Smooth muscle cell of the coronary artery (primary cell): ENCODE results near the gene TBC1D4. TPM values are rescaled to one million over a fixed set of nuclear protein-coding genes. Genes with fewer than 3 reads are reported as not detected.

ENCODE experiments used
- total RNA-seq: library from RNA; depleted of rRNA; stranded (reverse); fragments of >200 nt; gene quantifications from 2 replicates; pipeline ENCODE4 v1.2.3, GENCODE V29; 2014; ENCODE audit warnings: low replicate concordance

The TBC1D4 gene, protein sequence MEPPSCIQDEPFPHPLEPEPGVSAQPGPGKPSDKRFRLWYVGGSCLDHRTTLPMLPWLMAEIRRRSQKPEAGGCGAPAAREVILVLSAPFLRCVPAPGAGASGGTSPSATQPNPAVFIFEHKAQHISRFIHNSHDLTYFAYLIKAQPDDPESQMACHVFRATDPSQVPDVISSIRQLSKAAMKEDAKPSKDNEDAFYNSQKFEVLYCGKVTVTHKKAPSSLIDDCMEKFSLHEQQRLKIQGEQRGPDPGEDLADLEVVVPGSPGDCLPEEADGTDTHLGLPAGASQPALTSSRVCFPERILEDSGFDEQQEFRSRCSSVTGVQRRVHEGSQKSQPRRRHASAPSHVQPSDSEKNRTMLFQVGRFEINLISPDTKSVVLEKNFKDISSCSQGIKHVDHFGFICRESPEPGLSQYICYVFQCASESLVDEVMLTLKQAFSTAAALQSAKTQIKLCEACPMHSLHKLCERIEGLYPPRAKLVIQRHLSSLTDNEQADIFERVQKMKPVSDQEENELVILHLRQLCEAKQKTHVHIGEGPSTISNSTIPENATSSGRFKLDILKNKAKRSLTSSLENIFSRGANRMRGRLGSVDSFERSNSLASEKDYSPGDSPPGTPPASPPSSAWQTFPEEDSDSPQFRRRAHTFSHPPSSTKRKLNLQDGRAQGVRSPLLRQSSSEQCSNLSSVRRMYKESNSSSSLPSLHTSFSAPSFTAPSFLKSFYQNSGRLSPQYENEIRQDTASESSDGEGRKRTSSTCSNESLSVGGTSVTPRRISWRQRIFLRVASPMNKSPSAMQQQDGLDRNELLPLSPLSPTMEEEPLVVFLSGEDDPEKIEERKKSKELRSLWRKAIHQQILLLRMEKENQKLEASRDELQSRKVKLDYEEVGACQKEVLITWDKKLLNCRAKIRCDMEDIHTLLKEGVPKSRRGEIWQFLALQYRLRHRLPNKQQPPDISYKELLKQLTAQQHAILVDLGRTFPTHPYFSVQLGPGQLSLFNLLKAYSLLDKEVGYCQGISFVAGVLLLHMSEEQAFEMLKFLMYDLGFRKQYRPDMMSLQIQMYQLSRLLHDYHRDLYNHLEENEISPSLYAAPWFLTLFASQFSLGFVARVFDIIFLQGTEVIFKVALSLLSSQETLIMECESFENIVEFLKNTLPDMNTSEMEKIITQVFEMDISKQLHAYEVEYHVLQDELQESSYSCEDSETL (N-terminal part only)
- total RNA-seq: 6.5 and 17.2 TPM in 2 replicates

GRCh38 chr13:75482070-75482819, at the start of gene TBC1D4:
Gene TBC1D4, minus strand, starts transcription at chr13:75482169. Its CDS starts 402 bp downstream, at chr13:75481767.

Other genes with a start within 250 kb of the TBC1D4 start
- gene COMMD6, start 55.7 kb upstream of the TBC1D4 start, total RNA-seq: 67.9 and 111 TPM in 2 replicates
- 12.4 and 30.4 TPM in 2 replicates for gene UCHL3, start 67.6 kb upstream of the TBC1D4 start, total RNA-seq
- 72.4 and 397 TPM in 2 replicates for gene LMO7, start 154.2 kb upstream of the TBC1D4 start, total RNA-seq